SH-SY5Y (cell line): Measurements from ENCODE around the gene TMEM132C.

Experiments
- GATA2 ChIP-seq: IDR thresholded peaks from 2 replicates; pipeline ENCODE4 v1.6.1; 2011; ENCODE audit warnings: mild to moderate bottlenecking, low read depth, low read length
- GATA3 ChIP-seq: IDR thresholded peaks from 2 replicates; pipeline ENCODE4 v1.6.1; 2011; ENCODE audit warnings: low read depth, mild to moderate bottlenecking, low read length, moderate library complexity

DNA sequence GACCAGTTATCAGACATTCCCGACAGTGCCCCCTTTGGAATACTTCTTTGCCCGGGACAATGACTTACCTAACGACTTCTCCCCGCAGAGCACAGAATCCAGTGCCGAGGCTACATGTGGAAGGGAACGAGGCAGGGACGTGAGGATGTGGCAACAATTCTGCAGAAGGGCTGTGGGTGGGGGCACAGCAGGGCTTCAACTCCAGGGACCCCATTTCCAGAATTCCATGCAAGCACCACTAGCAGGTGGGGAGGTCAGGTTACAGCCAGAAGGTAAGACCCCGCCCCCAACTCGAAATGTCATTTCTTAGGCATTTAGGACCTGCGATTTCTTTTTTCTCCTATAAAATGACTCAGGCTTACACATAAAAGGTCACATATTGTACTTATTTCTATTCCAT, 207.9 kb downstream of the TMEM132C start:
- TF ChIP-seq GATA3 (no peak), GATA2 (no peak)
